Osteoblast (primary cell): ENCODE measurements around the gene FARS2. TPM values are rescaled to one million over a fixed set of nuclear protein-coding genes. Genes with fewer than 3 reads are reported as not detected.
"Not testable (repeated sequence)": the region's sequence is repeated elsewhere in the genome, so short reads cannot be mapped to it uniquely, and the experiment has no call there.

Experiments used
- DNase-seq: peaks from one replicate; pipeline ENCODE4 v3.0.0; 2011; ENCODE audit warnings: low spot score, mixed read lengths; ENCODE audit not compliant: insufficient read length; ENCODE audit errors: missing footprints
- H2AFZ ChIP-seq: 2 replicates; pipeline ENCODE4 v1.6.0; 2011; ENCODE audit warnings: mild to moderate bottlenecking, low read length
- H3K27ac ChIP-seq: 2 replicates; pipeline ENCODE4 v1.5.1; 2011; ENCODE audit warnings: mild to moderate bottlenecking, low read depth, low read length, moderate library complexity
- H3K27me3 ChIP-seq: 2 replicates; pipeline ENCODE4 v1.6.0; 2012; ENCODE audit warnings: mild to moderate bottlenecking, control low read depth, inconsistent platforms, low read length, moderate library complexity; ENCODE audit not compliant: insufficient read depth
- H3K36me3 ChIP-seq: 2 replicates; pipeline ENCODE4 v1.5.1; 2011; ENCODE audit warnings: mild to moderate bottlenecking, low read length, control low read depth, moderate library complexity; ENCODE audit not compliant: insufficient read depth
- H3K4me1 ChIP-seq: 2 replicates; pipeline ENCODE4 v1.5.1; 2011; ENCODE audit warnings: mild to moderate bottlenecking, low read length, control low read depth, moderate library complexity; ENCODE audit not compliant: insufficient read depth
- H3K4me2 ChIP-seq: 2 replicates; pipeline ENCODE4 v1.6.0; 2011; ENCODE audit warnings: mild to moderate bottlenecking, low read length; ENCODE audit not compliant: insufficient read depth
- H3K4me3 ChIP-seq: fragments of 200-600 bp; sonication (generic); 3 replicates; pipeline ENCODE4 v1.5.1; 2012; ENCODE audit warnings: mild to moderate bottlenecking, low read length, inconsistent platforms; ENCODE audit not compliant: insufficient read depth
- H3K79me2 ChIP-seq: 2 replicates; pipeline ENCODE4 v1.6.0; 2012; ENCODE audit warnings: mild to moderate bottlenecking, low read length, control low read depth, inconsistent platforms; ENCODE audit not compliant: insufficient read depth
- H3K9me3 ChIP-seq: 2 replicates; pipeline ENCODE4 v1.5.1; 2011; ENCODE audit warnings: low read depth, low read length, control low read depth
- H4K20me1 ChIP-seq: 2 replicates; pipeline ENCODE4 v1.6.0; 2012; ENCODE audit warnings: mild to moderate bottlenecking, low read length, control low read depth; ENCODE audit not compliant: insufficient read depth
- total RNA-seq: library from RNA; depleted of rRNA; stranded (reverse); fragments of >200 nt; gene quantifications from 2 replicates; pipeline ENCODE4 v1.2.3, GENCODE V29; 2012
- TF ChIP-seq, protein P1 (sequence below): IDR thresholded peaks from 2 replicates; pipeline ENCODE4 v1.5.1; 2011; ENCODE audit warnings: mild to moderate bottlenecking, low read depth, low read length, moderate library complexity; ENCODE audit errors: extremely low read depth

Gene FARS2
- total RNA-seq, 1 donor: 29.7 TPM

- DNase-seq: no peak
- Histone ChIP-seq H3K27ac (no peak overlapping the region), H3K4me1 (peaks cover 12% of the 10 kb centered on the region), H3K79me2 (no peaks in the 10 kb centered on the region), H4K20me1 (no peaks in the 10 kb centered on the region), H2AFZ (no peak overlapping the region), H3K36me3 (no peaks in the 10 kb centered on the region), H3K4me3 (no peak overlapping the region), H3K9me3 (no peaks in the 10 kb centered on the region), H3K4me2 (no peak overlapping the region), H3K27me3 (no peaks in the 10 kb centered on the region)
- TF ChIP-seq, protein P1, sequence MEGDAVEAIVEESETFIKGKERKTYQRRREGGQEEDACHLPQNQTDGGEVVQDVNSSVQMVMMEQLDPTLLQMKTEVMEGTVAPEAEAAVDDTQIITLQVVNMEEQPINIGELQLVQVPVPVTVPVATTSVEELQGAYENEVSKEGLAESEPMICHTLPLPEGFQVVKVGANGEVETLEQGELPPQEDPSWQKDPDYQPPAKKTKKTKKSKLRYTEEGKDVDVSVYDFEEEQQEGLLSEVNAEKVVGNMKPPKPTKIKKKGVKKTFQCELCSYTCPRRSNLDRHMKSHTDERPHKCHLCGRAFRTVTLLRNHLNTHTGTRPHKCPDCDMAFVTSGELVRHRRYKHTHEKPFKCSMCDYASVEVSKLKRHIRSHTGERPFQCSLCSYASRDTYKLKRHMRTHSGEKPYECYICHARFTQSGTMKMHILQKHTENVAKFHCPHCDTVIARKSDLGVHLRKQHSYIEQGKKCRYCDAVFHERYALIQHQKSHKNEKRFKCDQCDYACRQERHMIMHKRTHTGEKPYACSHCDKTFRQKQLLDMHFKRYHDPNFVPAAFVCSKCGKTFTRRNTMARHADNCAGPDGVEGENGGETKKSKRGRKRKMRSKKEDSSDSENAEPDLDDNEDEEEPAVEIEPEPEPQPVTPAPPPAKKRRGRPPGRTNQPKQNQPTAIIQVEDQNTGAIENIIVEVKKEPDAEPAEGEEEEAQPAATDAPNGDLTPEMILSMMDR: no peak
Measured at GRCh38 chr6:5693225-5694145, 432.2 kb downstream of the FARS2 start.

GRCh38 chr6:5695260-5696245, 434.2 kb downstream of the FARS2 start:
- Histone ChIP-seq H2AFZ (peak overlapping the region; percentile 86), H3K27me3 (no peaks in the 10 kb centered on the region), H3K27ac (peak overlapping the region; percentile 95), H3K4me2 (peak overlapping the region; percentile 77), H3K4me1 (peaks cover 12% of the 10 kb centered on the region), H4K20me1 (no peaks in the 10 kb centered on the region), H3K4me3 (peak overlapping the region; percentile 54), H3K9me3 (no peaks in the 10 kb centered on the region), H3K79me2 (no peaks in the 10 kb centered on the region), H3K36me3 (no peaks in the 10 kb centered on the region)
- peak; percentile 89 for DNase-seq
- TF ChIP-seq, protein P1: no peak

- no peaks in the 10 kb centered on the region for H3K27me3 ChIP-seq
- no peak overlapping the region for H2AFZ ChIP-seq
- H3K9me3 ChIP-seq: no peaks in the 10 kb centered on the region
- no peaks in the 10 kb centered on the region for H4K20me1 ChIP-seq
- H3K79me2 ChIP-seq: no peaks in the 10 kb centered on the region
- H3K36me3 ChIP-seq: no peaks in the 10 kb centered on the region
- DNase-seq: no peak
- H3K4me3 ChIP-seq: no peak overlapping the region
- TF ChIP-seq, protein P1: no peak
- H3K4me2 ChIP-seq: no peak overlapping the region
- H3K27ac ChIP-seq: no peak overlapping the region
- H3K4me1 ChIP-seq: peaks cover 12% of the 10 kb centered on the region
Measured at GRCh38 chr6:5697508-5697907, 436.2 kb downstream of the FARS2 start.

DNA sequence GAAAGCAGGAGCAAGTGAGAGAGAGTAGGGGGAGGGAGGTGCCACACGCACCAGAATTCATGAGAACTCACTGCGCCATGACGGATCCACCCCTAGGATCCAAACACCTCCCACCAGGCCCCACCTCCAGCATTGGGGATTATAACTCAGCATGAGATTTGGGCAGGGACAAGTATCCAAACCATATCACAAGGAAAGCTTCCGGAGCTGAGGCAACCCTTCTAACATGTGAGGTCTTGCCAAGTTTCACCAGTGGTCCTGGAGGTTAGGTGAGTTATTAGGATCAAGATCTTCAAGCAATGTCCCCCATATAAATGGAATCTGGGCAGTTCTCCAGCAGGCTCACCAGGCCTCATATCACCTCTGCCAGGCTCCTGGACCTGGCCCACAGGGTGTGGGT, 437.0 kb downstream of the FARS2 start:
- H3K27ac ChIP-seq: no peak overlapping the region
- H3K79me2 ChIP-seq: no peaks in the 10 kb centered on the region
- H3K4me3 ChIP-seq: no peak overlapping the region
- H3K27me3 ChIP-seq: no peaks in the 10 kb centered on the region
- DNase-seq: no peak
- H2AFZ ChIP-seq: no peak overlapping the region
- H3K4me2 ChIP-seq: no peak overlapping the region
- no peaks in the 10 kb centered on the region for H3K36me3 ChIP-seq
- TF ChIP-seq, protein P1: no peak
- no peaks in the 10 kb centered on the region for H4K20me1 ChIP-seq
- peaks cover 12% of the 10 kb centered on the region for H3K4me1 ChIP-seq
- H3K9me3 ChIP-seq: no peaks in the 10 kb centered on the region

DNA sequence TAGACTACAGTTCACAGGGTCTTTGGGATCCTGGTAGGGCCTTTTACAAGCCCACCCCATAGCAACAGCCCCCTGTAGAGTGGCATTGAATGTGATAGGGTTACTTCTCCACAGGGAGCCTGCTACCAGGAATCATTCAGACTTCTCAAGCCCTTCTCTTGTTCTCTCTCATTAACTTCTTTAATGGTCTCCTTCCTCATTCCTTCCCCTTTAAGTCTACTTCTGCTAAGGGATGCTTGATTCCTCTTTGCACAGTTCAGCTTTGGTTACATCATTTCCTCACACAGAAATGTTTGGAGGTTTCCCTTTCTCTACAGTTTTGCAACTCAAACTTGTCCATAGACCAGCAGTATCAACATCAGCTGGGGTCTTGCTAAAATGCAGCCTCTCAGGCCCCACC, 437.8 kb downstream of the FARS2 start:
- not testable (repeated sequence) for H3K79me2 ChIP-seq, H3K4me3 ChIP-seq, H3K36me3 ChIP-seq, H2AFZ ChIP-seq, H4K20me1 ChIP-seq, H3K27ac ChIP-seq, H3K4me2 ChIP-seq, H3K27me3 ChIP-seq, DNase-seq, H3K9me3 ChIP-seq
- peaks cover 12% of the 10 kb centered on the region for H3K4me1 ChIP-seq
